Umbilical cord (tissue), 2 donors: ENCODE results near the gene FOXJ2. TPM values are rescaled to one million over a fixed set of nuclear protein-coding genes. Genes with fewer than 3 reads are reported as not detected.
"Not testable (repeated sequence)": the region's sequence is repeated elsewhere in the genome, so short reads cannot be mapped to it uniquely, and the experiment has no call there.

Experiments used
- DNase-seq: peaks from one replicate; pipeline ENCODE4 v3.0.0-alpha.2; 2015; ENCODE audit warnings: low spot score
- total RNA-seq: library from RNA; depleted of rRNA; stranded (reverse); fragments of >200 nt; gene quantifications from one replicate; pipeline ENCODE4 v1.2.3, GENCODE V29; 2014; ENCODE audit warnings: low replicate concordance; ENCODE audit not compliant: insufficient read depth

The FOXJ2 gene
- total RNA-seq, 1 donor from 2014 or later = 6.5 TPM

GRCh38 chr12:8030189-8030588, 2.3 kb upstream of the FOXJ2 start:
- DNase-seq = no peak

GRCh38 chr12:8031017-8031416, 1.5 kb upstream of the FOXJ2 start:
- DNase-seq = not testable (repeated sequence)

DNA sequence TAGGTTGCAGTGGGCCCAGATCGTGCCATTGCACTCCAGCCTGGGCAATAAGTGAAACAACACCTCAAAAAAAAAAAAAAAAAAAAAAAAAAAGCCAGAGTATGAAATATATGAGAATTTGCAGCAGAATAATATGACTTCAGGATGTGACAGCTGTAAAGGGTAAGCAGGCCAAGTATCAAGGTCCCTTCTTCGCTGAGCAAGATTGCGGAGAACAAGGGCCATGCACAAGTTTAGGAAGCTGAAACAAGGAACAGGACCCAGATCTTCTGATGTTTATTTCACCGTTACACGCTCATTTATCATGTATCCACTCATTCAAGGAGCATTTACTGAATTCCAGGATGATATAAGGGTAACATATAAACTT, 659 bp upstream of the FOXJ2 start:
- DNase-seq = no peak

DNA sequence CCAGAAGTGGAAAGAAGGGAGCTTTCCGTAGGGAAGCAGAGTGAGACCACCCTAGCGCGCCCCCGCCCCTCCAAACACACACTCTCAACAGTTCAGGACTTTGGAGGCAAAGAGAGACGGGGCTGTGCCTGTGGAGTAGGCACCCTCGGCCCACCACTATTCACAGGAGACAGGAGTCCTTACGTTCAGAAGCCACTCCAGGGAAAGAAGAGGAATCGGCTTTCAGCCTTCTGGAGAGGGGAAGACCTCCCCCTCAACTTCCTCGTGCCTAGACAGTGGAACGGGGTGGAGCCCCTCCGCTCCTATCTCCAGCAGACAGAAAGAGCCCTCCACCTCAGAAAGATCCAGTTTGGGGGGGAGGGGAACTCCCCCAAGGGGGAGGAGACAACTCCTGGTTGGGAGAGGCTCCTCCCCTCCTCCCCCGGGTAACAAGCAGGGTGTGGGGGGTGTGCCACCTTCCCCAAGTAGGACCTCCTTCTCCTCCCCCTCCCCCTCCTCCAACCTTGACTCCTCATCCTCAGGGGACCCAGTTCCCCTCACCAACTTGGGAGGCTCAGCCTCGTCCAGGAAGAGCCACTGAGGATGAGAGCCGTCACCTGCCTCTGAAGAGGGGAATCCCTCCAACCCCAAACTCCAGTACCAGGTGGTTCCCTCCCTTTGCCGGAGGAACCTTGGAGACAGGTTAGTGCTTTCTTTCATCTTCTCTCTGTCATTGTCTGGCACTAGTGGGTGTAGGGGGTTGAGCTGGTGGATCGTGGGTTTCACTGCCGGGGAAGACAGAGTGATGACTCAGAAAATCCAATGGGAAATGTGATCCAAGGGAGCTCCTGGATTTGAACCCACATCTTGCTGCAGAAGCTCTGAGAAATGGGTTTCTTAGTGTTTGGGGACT, 883 bp downstream of the FOXJ2 start:
- DNase-seq = peak; percentile 71

- no peak for DNase-seq
Observed at GRCh38 chr12:8034802-8035201, 2.3 kb downstream of the FOXJ2 start.

DNA sequence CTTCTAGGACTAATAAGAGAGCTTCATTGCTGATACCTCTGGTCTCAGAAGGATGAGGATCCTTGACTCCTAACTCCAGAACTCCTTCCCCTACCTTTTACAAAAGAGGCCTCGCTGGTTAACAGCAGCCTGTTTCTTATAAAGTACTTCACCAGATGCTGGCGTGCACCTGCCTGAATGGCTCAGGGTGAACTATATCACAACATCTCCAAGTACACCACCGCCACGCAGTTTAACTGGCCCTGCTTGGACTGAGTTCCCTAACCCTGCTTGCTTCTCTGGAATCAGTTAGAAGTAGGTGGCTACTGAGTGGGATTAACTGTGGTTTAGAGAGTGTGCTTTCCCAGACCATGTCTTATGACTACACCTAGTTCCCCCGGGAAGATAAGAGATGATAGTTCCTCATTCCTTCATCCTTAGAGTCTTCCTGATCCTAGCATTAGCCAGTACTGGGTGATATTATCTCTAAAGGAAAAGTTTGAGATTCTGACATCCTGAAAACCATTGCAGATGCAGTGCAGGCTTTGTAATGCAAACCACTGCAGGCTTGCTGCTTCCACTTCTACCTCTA, 3.0 kb downstream of the FOXJ2 start:
- DNase-seq = peak; percentile 60

DNA sequence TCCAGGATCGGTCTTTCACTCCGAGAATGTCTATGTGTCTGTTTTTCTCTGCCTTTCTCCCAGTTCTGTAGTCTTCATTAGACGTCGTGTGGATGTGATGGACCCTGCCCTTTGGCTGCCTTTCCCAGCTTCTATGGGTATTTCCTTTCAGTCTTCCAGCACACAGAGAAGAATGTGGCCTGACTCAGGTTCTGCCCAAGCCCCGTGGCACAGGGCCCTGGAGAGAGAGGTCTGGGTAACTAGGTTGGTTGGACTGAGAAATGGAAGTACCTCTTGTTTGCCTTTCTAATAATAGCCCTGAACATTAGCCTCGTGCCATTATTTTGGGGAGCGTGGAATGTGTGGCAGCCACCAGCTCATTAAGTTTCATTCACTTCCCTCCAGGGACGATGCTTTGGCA, 3.8 kb downstream of the FOXJ2 start:
- DNase-seq = no peak

GRCh38 chr12:8037046-8037663, 4.6 kb downstream of the FOXJ2 start:
- no peak for DNase-seq

DNA sequence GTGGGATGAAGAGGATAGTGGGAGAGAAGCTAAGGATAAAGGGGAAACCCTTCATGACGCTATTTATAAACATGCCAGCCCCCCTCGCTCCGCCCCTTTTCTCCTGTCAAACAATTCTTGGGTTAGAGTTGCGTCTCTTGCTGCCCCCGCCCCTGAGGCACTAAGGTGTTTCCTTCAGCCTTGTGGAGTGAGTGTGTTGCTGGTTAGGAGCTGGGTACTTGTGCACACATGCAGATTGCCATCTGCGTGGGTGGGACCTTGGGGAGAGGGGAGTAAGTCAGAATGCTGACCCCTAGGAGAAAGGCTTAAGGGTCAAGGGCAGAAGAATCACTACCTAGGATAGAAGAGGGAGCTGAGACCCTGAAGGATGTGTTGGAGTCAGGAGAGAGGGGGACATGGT, 5.4 kb downstream of the FOXJ2 start:
- DNase-seq = no peak

- peak; percentile 59 for DNase-seq
Observed at GRCh38 chr12:8038659-8039114, 6.2 kb downstream of the FOXJ2 start.

DNA sequence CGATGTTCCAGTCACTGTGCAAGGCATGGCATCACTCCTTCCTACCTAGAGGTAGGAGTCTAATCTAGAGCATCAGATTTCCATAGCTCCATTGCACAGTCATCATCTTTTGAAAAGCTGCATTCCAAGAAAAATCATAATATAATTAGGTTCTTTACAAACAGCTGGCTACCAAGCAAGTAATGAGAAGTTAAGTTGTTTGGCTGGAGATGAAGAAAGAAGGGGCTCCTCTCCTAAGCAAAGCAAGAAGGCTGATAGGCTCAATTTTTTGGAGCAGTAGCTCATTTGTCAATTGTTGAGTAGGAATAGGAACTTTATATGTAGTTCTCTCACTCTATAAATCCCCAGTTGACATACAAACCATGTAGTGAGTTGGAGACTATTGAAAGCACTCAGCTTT, 8.3 kb downstream of the FOXJ2 start:
- DNase-seq = no peak

DNA sequence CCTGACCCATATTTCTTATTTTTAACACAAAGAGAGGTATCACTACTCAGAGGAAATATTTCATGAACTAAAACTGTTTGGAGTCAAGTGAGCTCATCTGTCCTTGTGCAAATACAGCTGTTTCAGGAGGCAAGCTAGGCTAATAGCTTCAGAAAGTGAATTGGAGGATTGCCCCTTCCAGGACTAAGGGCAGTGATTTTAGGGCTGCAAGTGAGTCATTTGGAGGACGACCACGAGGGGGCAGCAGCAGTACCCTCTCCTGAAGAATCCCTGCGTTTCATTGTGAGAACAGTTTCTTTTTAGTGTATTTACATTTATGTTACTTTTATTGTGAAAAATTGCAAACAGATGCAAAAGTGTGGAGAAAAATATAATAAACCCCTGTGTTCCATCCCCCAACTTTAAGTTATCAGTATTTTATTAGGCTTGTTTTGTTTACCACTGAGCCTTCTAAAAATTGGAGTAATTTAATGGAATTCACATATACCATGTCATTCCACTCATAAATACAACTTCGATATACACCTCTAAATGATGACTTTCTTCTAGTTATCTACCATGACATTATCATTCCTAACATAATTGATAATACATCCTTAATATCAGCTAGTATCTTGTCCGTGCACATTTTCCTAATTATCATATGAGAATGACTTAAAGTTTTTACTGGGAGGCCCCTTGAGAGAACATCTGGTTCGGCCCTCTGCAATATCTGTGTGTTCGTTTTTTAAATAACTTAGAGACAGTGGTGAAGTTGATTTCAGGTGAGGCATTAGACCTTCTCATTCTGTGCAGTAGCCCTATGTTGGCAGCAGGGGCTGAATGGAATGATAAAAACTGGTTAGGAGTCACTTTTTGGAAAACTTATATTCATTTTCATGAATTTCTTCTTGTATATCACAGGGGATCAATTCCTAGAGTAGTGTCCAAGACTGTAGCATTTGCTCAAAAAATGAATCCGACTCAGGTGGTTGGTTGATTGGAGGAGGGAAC, 13.7 kb downstream of the FOXJ2 start:
- DNase-seq = peak; percentile 75

DNA sequence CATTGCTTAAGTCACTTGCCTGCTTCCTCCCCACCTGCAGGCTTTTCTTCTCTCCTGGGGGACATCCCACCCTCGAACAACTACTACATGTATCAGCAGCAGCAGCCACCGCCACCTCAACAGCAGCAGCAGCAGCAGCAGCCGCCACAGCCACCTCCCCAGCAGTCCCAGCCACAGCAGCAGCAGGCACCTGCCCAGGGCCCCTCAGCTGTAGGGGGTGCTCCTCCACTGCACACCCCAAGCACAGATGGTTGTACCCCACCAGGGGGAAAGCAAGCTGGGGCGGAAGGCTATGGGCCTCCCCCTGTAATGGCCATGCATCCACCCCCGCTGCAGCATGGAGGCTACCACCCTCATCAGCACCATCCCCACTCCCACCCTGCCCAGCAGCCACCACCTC, 15.3 kb downstream of the FOXJ2 start:
- no peak for DNase-seq

DNA sequence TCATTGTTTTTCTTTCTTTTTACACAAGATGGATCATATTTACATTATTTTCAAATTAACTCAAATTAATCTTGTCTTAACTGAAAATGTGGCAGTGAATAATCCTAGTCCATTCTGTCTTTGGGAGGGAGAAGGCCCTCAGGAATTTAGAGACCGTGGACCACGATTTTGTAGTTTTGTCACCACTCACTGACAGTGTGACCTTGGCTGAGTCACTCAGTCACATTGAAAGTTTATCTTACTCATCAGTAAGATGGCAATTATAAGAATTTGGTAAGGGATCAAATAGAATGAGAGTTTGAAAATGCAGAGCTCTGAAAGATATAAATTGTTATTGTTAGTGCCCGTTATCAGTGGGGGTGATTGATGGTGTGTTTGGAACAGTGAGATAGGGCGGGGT, 16.4 kb downstream of the FOXJ2 start:
- no peak for DNase-seq

- DNase-seq = no peak
Observed at GRCh38 chr12:8050600-8051250, 18.2 kb downstream of the FOXJ2 start.

DNA sequence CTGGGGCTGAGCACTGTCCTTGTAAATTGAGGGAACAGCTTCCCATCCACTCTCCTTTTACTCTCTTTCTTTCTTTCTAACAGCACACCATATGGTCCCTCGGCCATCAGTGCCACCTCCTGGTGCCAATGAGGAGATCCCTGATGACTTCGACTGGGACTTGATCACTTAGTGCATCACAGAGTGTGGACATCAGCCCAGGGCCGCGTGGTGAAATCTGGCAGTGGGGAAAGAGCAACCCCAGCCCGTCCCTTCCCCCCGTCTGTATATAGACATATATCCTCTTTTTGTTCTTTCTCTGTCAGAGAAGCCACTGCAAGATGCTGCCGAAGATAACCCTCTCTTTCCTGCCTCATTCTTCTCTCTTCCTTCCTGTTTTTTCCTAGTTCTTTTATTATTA, 20.2 kb downstream of the FOXJ2 start:
- no peak for DNase-seq

DNA sequence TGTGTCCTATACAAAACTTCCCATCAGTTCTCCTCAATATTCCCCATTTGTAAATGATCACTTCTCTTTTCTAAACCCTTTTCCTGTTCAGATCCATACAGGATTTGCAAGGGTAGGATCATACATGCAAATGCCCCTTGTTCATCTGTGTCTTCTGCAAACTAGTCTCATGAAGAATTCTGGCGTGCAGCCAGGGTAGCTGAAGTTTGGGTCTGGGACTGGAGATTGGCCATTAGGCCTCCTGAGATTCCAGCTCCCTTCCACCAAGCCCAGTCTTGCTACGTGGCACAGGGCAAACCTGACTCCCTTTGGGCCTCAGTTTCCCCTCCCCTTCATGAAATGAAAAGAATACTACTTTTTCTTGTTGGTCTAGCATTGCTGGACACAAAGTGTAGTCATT, 22.3 kb downstream of the FOXJ2 start:
- DNase-seq = no peak

GRCh38 chr12:8057306-8057705, 24.8 kb downstream of the FOXJ2 start:
- DNase-seq = no peak

DNA sequence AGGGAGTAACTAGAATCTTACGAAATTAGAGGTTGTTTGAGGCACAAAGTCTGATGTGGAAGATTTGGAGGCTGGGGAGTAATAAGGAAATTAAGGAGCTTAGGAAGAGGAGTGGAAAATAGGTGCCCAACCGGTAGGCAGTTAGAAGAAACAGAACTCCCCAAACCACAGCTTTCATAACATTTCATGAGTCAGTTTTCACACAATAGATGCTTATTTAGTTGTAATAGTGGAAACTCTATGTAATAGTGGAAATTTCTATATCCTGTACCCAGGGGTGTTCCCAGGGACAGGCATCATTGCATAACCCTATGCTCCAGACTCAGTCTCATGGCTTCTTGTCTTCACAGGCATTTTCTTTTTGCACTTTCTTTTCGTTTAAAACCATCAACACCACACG, 25.3 kb downstream of the FOXJ2 start:
- no peak for DNase-seq

DNA sequence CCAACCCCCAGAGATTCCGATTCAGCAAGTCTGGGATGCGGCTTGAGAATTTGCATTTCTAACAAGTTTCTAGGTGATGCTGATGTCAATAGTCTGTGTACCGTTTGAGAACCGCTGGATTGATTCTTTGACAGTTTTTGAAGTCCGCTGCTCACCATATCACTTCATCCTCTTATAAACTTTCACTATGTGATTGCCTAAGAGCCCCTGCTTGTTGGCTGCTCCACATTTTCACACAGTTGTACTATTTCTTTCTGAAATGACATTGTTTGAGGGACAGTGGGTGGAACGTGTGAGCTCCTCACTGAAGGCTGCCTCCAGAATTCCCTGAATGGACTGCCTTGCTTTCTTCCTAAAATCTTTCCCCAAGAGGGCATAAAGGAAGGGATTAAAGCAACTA, 26.0 kb downstream of the FOXJ2 start:
- no peak for DNase-seq

- no peak for DNase-seq
Observed at GRCh38 chr12:8064131-8064530, 31.6 kb downstream of the FOXJ2 start.
